ENCODE data around the gene MAGI1.
"Not testable (repeated sequence)": the region's sequence is repeated elsewhere in the genome, so short reads cannot be mapped to it uniquely, and the experiment has no call there.

Gene MAGI1

DNA sequence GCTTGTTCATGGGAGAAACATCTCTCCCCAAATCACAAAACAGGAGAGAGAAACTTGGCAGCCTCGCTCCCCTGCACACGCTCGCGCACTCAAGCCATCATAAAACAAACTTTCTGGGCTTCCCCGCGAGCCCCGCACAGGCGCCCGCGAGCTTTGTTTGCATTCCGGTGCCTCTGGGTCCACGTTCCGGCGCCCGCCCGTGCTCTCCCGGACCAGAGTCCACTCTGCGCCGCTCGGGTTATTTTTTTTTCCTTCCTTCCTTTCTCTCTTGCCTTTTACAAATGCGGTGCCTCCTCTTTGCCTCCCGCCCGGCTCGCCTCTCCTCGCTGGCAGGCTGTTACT is 363 bp downstream of the MAGI1 start:
- no peak for DNase-seq

DNA sequence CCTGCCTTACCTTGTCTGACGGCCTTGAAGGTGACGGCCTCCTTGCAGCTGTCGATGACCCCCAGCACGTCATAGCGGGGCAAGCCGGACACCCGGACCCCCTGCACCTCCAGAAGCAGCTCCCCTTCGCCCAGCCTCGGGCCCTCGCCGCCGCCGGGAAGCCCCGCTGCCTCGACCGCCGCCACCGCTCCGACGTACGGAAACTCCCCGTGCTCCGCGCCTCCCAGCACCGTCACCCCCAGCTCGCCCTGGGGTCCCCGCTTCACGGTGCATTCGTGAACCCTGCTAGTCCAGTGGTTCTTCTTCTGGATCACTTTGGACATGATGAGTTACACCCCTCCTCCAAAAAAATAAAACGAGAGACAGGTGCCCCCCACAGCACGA is 740 bp downstream of the MAGI1 start:
- no peak for DNase-seq

DNA sequence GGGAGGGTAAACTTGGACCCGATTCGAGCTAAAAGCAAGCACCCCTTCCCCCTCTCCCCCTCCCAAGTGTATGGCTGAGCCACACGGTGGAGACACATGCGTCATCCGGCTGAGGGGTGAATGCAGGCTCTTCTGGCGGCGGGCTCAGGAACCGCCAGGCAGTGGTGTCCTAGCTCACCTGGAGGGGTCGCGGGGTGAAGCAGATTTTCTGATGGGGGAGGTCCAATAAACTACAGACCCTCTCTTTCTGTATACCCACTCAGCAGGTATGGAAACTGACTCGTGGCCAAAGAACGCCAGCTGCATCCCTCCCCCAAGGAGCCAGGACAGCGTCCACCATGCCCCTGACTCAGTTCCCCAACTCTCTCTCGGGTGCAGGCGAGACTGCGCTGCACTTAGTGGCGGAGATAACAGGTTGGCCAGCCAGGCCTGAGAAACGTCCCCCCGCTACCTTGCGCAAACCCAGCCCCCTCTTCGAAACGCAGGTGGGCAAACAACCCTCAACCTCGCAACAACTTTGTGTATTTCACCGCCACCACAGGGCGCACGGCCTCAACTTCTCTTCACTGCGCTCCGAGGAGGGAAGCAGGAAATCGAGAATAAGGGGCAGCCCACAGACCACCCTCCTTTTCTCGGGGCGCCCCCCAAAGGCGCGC is 1.3 kb downstream of the MAGI1 start:
- DNase-seq = no peak

DNA sequence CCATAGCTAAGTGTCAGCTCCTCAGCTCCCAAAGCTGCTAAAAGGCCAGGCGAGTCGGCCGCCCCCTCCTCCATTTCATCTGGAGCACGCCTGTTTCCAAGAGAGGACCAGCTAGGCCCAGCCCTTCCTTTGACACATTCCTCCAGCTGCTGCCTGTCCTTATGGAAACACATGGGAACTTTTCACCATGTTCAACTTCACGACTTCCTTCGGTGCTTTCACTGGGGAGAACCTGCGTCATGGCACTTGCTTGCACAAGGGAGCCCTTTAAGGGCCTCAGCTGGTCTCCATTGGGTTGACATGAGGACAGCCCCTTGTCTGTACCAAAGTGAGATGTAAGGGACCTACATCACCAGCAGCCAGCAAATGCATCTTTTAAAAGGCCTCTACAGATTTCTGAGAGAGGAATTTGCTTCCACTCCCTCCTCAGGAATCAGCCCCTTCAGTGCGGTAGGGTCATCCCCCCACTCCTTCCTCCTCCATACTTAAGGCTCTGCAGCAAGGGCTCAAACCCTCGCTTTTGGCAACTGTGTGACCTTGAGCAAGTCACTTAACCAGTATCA is 2.1 kb downstream of the MAGI1 start:
- DNase-seq = no peak

DNA sequence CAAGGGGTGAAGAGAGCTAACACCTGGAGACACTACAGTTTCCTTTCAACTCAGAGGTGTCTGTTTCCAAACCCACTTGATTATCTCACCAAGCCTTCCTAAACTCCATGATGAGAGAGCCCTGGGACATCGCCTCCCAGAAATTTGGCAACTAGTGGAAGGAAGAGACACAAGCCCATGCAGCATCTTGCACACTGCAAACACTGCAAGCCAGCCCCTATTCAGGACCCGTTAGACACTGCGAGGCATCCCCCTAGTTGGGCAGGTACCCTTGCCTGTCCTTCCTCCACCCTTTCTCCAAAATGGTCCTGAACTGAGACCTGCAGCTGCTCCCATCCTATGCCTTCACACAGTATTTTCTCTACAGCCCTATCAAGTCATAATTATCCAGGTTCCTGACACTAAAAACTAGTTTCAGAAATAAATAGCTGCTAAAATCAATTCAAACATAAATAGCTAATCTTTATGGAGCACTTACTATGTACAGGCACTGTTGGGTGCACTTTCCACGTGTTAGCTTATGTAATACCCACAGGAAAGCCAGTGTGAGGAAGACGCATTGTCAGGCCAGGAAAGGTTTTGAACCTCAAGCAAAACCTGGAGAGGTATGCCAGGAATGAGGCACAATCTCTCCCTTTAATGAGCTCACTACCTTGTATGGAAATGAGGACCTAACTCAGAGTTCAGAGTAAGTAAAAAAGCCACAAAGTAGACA is 2.8 kb downstream of the MAGI1 start:
- no peak for DNase-seq

DNA sequence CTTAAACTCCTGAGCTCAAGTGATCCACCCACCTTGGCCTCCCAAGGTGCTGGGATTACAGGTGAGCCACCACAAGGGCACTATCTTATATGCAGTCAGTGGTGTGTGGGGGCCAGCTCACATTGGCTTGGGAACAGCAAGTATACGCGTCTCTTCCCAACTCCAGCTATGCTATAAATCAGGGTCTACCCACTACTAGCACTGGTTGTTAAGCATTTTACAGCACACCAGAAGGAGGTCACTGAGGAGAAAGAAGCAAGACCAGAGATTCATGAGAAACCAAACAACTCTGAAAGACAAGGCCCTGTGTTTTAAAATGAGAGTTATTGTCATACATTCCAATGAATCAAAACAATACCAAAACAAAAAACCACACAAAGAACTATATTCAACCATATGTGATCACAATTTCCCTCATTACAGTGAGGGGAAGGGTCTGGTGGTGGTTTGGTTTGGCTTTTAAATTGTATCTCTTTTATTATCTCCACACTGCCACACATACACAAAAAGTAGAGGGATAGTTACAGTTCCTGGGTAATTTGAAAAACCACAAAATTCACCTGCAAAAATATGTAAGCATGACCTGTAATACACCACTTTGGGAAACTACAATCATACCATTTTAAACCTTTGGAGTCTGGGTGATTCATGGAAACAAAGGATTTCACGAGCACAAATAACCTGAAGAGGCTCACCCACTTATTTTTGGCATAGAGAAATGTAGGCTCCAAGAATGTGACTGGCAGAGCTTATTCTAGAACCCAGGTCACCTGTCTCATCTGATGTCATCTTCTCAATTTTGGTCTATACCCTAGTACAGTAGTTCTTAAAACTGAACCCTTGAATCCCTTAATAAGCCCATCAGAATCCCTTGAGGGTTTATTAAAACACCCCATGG is 5.2 kb downstream of the MAGI1 start:
- DNase-seq = no peak

DNA sequence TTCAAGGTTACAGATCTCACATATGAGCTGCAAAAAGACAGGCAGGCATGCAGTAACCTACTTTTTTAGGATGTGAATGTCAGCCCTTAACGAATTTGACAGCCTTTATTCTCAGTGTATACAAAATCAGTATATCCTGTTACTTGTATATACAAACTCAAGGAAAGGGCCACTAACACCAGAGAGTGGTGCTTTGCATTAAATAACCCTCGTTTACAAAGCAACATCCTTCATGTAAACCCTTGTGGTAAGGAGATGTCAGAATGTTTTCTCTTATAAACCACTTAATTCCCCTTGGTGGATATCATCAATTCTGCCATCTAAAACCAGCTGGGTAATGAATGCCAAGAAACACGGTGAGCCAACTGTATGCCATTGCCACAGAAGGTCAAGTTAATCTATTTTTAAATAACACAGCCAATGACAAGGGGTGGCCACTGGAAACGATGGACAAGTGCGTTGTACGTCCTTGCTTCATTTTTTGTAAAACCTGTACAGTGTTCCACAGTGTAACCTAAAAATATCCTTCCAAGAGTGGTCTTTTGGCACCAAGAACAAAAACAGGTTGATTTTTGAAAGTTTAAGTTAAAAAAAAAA is 7.5 kb downstream of the MAGI1 start:
- no peak for DNase-seq

DNA sequence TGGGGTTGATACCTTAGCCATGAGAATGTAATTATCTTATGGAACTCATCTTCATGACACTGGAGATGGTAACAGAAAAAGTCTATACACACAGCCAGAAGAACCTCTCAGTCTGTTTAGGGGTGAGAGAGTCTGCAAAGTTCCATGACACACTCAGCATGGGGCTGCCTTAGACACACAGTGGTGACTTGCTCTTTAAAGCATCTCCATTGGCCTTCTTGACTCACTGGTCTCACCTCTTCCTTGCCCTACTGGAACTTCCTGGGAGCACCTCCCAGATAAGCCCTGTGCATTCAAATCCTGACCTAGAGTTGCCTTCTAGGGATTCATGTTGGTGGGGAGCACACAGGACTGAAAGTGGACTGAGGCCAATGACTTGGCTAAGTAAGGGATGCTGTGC is 9.3 kb downstream of the MAGI1 start:
- no peak for DNase-seq

DNA sequence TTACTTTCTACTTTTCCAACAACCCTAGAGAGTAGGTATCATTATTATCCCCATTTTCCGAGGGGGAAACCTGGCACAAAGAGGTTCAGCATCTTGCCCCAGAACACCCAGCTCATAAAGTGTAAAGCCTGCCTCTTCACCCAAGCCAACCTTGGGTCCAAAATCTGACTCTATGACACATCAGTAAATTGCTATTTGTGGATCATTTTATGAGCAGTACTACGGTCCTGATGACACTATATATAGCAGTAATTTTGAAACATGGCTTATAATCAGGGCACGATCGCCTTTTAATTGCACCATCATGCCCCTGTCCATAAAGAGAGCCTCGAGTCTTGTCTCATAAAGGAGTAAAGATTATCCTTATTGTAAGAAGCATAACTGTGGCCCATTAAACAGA is 9.7 kb downstream of the MAGI1 start:
- no peak for DNase-seq

DNA sequence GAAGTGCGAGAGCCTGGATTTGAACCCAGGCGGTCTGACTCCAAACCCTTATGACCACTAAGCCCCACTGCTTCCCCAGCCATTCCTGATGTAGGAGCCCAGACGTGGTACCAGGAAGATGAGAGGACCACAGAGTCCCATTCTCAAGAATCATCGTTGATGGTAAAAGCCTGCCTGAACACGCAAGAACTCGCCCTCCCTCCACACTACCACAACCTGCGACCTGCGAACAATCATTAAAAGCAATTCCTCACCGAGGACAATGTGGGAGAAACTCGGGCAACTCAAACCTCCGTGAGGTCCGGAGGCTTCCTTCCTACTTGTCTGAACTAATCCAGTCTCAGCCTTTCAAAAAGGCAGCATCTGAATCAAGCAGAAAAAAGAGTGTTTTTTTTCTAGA is 10.3 kb downstream of the MAGI1 start:
- no peak for DNase-seq

DNA sequence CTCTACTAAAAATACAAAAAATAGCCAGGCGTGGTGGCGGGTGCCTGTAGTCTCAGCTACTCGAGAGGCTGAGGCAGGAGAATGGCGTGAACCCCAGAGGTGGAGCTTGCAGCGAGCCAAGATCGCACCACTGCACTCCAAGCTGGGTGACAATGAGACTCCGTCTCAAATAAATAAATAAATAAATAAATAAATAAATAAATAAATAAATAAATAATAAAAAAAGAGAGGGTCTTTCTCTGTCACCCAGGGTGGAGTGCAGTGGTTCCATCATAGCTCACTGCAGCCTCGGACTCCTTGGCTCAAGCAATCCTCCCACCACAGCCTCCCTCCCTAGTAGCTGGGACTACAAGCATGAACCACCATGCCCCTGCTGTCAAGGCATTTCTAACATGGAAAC is 11.6 kb downstream of the MAGI1 start:
- not testable (repeated sequence) for DNase-seq

DNA sequence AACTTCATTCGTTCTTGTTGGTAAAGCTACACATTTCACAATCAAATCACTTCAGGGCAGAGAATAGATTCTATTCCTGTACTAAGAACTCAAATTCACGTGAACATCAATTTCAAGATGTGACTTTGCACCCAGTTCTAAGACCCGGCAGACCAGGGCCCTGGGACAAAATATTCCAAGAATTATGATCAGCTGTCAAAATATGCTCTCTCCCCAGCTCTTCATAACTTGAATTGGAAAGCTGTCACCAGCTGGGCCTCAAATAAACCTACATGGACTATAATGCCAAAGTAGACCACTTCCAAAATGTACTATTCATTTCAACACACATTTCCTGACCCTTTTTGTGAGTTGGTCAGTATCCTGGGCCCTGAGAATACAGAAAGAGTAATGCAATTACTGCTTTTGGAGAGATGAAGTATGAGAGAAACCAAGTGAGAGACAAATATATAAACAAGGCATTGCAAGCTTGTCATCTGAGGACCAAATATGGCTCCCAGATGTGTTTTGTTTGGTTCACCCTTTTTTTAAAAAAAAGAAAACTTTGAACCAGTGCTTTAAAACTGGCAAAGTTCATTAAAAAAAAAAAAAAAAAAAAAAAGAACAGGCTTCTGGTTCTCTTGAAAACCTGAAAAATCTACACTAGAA is 14.9 kb downstream of the MAGI1 start:
- DNase-seq = no peak

DNA sequence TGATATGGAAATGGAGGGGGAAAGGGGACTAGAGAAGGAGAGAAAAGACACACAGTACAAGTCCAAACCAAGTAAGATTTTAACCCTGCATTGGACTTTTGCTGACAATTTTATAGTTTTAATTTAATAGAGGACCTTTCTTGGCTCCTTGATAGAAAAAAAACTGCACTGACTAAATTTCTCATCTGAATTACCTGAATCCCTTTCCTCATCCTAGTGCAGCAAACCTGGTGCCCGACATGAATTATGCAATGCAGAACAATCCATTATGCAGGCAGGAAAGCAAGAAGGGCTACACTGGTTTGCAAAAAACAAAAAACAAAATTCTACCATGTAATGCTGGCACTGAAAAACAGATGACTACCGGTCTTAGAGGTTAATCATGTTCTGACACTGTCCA is 15.5 kb downstream of the MAGI1 start:
- no peak for DNase-seq

DNA sequence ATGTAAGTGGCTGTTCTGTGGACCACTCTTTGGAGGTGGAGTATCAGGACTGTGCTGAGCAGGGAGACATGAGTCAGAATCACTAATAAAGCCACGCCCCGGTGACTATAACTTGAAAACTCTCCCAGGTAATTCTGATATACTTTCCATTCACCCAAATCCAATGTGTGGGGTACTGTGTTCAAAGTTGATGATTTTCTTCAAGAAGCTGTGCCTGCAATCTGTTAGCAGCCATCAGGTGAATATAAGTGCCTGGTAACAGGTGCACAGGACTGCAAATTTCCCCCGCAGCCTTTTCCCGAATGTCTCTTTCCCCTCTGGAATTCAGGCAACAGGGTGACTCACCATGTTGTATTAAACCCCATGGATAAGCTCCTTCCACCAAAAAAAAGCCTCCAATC is 17.0 kb downstream of the MAGI1 start:
- DNase-seq = peak; percentile 4

DNA sequence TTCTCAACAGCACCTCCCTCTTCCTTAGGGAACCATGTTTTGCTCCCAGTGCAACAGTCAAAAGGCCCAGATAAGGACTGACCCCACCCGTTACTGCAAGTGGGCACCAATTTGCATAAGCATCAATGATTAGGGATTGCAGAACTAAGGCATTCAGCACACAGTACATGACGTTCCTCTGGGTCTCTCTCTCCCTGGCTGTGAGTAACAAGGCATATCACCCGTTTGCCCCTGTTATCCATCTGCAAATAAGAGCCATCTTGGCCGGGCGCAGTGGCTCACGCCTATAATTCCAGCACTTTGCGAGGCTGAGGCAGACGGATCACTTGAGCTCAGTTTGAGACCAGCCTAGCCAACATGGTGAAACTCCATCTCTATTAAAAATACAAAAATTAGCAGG is 18.8 kb downstream of the MAGI1 start:
- no peak for DNase-seq

DNA sequence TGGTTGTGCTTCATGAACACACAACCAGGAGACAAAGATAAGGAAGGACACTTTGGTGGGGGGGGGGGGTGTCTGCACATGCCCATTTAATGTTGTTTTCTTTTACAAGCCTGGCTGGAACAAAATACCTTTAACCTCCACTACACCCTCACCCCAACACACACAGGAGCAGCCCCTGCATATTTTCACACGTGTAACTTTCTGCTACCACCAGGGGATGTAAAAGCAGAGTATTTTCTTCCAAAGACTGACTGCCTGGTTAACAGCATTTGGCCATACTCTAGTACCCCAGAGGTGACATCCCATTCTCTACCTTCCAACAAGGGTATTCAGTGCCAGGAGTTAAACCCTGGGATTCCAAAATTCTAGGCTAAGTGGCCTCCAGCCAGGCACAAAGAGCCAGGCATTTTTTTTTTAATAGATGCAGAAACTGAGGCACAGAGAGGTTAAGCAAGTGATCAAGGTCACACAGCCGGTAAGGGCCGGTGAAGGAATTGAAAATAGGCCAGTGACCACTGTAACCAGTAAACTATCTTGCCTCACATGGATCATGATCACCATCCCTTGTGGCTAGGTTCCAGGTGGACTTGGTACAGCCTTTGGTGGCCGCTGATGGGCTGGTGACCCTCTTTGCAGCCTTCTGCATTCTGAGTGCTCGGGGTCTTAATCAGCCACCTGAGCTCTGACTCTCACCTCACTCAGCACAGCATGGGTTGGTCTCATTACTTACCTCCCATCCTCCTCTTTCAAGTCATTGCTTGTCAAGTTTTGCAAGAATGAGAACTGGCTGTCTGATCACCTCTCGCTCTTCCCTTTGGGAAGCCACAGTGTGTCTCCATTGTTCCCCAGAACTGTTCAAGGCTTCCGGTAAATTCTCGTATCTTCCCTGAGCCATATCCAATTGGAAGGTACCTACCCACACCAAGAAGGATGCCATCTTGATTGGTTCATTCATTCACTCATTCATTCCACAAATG is 20.4 kb downstream of the MAGI1 start:
- DNase-seq = no peak

DNA sequence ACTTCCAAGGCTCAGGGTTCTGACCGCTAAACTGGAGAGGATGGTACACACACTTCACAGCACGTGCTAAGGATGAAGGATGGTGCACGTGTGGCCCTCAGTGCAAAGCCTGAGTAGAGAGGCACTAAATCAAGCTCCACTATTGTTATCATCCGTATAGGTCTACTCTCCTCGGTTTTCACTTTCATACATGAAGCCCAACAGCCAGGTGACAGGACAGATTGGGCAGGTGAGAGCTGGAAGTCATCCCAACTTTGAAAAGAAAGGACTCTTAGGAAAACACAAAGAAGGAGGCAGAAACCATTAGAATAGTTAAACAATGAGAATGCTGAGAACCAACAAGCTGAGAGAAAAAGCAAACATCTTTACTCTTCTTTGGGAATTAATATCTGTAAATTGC is 21.1 kb downstream of the MAGI1 start:
- no peak for DNase-seq

DNA sequence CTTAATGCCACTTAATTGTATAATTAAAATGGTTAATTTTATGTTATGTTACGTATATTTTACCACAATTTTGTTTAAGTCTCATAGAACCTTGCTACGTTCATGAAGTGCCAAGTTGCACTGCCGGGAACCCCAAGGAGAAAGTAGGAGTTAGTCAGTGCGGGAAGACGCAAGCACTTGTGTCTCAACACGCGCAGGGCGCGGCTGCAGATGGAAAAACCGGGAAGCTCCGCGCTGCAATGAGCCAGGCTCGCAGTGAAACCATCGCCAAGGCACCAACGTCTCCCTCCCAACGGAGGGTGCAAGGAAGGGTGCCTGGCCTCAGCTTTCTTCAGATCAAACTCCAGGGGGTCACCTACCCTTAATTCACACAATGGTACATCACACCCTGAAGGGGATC is 21.6 kb downstream of the MAGI1 start:
- no peak for DNase-seq

DNA sequence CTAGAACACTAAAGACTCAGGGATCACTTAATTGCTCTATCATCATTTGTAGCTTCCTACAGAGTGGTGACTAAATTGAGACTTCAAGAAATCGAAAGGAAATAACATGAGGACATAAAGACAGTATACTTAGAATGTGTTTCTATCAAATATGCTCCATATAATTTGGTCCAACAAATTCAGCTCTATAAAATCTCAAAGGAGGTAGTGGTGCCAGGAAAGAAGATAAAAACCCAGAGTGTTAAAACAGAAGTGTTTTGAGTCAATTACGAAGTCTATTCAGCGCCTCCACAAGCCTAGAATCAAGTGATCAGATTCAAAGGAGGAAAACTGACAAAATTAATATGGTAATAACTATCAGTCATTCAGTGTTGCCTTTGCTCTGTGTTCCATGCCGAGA is 22.9 kb downstream of the MAGI1 start:
- no peak for DNase-seq

DNA sequence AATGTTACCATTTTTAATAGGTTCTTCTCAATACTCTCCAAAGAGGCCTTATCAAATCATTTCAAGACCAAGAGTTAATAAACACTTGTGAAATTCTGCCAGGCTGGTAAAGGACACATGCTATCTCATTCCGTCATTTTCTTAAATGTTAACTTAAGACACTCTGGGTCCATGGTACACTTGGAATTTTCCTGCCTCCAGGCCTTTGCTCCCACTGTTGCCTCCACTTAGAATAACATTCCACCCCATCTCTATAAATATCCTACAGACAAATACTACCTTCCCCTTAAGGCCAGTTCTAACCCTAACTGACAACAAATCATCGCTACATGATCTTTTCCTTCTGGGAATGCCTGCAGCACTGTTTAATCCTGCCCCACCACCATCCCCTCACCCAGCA is 24.1 kb downstream of the MAGI1 start:
- DNase-seq = no peak

DNA sequence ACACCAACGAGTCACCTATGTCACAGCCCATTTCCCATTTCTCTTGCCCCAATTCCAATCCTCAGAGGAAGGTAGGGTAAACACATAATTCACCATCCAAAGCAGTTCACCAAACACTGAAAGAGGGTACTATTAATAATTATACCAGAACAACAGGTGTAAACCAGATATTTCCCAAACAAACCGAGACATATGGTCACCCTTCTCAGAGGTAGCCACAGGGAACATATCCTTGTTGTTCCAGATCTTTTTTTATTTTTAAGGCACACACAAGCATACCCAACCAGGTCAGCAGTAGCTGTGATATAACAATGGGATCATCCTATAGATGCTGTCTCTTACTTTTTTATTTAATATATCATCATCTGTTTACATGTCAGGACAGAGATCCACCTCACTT is 24.7 kb downstream of the MAGI1 start:
- DNase-seq = no peak

DNA sequence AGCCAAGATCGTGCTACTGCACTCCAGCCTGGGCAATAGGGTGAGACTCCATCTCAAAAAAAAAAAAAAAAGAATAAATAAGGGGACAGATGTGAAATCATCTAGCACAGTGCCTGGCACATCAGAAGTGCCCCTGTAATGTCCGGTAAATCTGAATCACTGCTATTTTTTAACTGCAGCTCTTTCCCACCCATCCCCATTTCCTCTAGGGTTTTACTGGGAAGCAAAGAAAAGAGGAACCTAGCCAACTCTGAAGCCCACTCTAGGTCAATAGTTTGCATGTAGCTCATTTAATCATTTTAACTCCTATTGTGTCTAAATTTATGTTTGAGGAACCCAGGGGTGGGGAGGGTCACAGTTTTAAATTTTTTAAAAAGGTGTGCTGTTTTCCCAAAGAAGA is 26.0 kb downstream of the MAGI1 start:
- DNase-seq = no peak

Data from NCI-H2171 treated with DMSO at 0.1 percent for 48 hours (cell line).